Measurements from ENCODE around the gene FBLN5.

DNA sequence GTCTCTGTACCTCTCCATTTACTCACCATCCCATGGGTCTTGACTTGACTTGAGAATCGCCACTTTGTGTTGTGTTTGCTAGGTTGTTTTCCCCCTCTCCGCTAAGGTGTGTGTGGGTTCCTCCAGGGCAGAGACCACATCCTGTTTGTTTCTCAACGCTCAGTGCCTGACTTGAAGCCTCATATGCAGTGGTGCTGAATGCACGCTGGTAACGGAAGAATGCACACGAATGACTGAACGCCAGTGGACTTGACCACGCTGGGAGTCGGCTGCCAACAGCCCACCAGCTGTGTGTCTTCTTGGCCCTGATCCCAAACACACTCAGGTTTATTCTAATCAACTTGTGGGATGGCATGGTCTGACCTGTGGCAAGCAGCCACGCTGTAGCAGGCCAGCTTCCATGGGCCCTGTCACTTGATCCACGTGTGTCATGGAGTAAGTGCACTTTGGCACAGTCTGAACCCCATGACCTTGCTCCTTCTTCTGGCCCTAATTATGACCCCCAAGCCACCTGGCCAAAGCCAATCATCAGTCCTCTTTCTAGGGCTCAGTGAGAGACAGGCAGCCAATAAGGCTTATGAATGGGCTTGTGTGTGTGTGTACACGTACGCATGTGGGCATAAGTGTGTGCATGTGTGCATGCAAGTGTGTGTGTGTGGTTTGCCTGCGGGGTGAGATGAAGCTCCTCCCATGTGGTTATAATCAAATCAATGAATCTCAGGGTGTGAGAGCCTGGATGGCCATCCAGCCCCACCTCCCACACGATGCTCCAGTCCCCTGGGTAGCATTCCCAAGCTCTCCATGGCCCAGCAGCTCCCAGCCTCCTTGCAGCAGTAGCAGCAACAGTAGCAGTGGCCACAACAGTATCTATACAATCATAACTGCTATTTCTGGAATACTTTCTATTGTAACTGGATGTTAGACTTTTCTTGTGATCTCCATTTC lies 73.8 kb downstream of the FBLN5 start:
- TF ChIP-seq POLR2A (IDR thresholded peaks at IDR 0.05) (no peak), EP300 (IDR thresholded peaks at IDR 0.05) (no peak), POLR2AphosphoS5 (IDR thresholded peaks at IDR 0.05) (peak in 2 of 3 donors; percentile 58 to 73)
- TF ChIP-seq, protein P1, sequence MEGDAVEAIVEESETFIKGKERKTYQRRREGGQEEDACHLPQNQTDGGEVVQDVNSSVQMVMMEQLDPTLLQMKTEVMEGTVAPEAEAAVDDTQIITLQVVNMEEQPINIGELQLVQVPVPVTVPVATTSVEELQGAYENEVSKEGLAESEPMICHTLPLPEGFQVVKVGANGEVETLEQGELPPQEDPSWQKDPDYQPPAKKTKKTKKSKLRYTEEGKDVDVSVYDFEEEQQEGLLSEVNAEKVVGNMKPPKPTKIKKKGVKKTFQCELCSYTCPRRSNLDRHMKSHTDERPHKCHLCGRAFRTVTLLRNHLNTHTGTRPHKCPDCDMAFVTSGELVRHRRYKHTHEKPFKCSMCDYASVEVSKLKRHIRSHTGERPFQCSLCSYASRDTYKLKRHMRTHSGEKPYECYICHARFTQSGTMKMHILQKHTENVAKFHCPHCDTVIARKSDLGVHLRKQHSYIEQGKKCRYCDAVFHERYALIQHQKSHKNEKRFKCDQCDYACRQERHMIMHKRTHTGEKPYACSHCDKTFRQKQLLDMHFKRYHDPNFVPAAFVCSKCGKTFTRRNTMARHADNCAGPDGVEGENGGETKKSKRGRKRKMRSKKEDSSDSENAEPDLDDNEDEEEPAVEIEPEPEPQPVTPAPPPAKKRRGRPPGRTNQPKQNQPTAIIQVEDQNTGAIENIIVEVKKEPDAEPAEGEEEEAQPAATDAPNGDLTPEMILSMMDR (IDR thresholded peaks at IDR 0.05) = no peak
